ENCODE results near the gene CNOT4. TPM values are rescaled to one million over a fixed set of nuclear protein-coding genes. Genes with fewer than 3 reads are reported as not detected.

The CNOT4 gene
- total RNA-seq, 1 experiment from 2014 or later = 14.6 TPM

DNA sequence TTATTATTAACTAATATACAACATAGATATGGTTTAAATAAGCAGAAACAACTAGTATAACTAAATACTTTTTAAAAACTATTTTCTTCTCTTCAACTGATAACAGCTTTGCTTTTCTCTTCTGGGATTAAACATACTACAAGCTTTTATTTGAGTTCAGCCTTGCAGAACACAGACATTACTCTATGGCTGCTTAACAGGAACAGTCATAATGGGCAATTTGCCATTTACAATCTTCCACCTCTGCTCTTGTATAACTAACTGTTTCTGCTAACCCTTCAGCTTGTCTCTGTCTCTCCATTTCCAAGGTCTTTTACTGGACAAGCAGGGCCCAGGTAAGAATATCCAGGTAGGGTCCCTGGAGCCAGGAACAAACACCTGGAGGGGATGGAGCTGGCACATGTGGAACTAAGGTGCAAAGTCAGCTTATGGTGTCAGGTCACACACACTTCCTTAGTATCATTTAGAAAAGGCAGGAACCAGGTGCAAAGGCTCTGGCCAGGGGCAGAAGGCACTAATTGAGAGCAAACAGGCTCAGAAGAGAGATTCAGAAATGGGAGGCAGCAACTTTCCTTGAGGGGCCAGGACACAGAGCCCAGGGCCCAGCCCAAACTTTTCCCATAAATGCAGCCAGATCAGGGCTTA is 183.1 kb downstream of the CNOT4 start:
- ATAC-seq = no peak
- H3K4me1 Mint-ChIP-seq = no peaks in the 10 kb centered on the region

DNA sequence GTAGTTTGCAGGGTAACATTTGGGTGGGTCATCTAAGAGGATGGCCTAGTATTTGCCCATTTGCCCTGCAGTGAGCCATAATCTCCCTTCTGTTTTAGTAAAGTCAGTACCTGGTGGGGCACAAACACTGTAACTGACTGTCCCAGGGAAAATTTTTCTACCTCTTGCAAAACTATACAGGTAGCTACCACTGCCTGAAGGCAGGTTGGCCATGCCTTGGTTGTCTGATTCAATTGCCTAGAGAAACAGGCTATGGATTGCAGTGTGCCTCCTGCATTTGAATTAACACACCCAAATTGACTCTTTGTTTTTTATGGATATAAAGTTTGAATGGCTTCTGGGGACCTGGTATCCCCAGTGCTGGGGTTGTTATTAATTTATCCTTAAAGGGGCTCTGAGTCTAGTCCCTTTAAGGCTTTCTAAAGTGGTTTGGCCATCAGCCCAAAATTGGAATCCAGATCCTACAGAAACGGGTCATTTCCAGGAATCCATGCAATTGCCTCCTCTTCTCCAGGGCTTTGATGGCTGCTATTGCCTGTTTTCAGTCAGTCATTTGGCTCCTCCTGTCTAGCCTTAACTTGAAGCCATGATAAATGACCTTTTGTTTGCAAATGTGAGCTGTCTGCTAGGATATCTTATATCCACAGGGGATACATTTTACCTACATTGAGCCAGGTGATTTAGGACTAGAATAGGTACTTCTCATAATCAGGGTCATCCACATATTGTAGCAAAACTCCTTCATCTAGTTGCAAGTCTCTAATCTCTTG is 187.1 kb downstream of the CNOT4 start:
- DNase-seq (ENCODE audit: low spot score) (no peak), ATAC-seq (no peak)
- H3K9me3 Mint-ChIP-seq = peaks cover 14% of the 10 kb centered on the region
- H3K27me3 Mint-ChIP-seq (ENCODE audit: low read depth) = no peaks in the 10 kb centered on the region
- H3K36me3 Mint-ChIP-seq = peaks cover 7% of the 10 kb centered on the region; the same call in 1 of the 2 replicates
- ChIA-PET POLR2A (no interaction called here), CTCF (interaction anchor here (0.8 to 1.5 kb wide), 2 partner anchors 42 to 48 kb away, joined by 3 to 6 read pairs; no protein-coding TSS in a partner anchor)
- H3K4me3 Mint-ChIP-seq = no peak overlapping the region
- no peak overlapping the region for H3K27ac Mint-ChIP-seq
- no peaks in the 10 kb centered on the region for H3K4me1 Mint-ChIP-seq
- TF ChIP-seq CREB1 (CRISPR knock-in tag; IDR thresholded peaks at IDR 0.05) (no peak), ARID4B (CRISPR knock-in tag; IDR thresholded peaks at IDR 0.05; ENCODE audit: borderline replicate concordance) (no peak), AR (CRISPR knock-in tag; IDR thresholded peaks at IDR 0.05) (no peak), TCF7 (CRISPR knock-in tag; IDR thresholded peaks at IDR 0.05; ENCODE audit: low read depth) (no peak), EMX1 (CRISPR knock-in tag; IDR thresholded peaks at IDR 0.05) (no peak), TP53 (CRISPR knock-in tag; IDR thresholded peaks at IDR 0.05) (no peak), ZNF263 (CRISPR knock-in tag; IDR thresholded peaks at IDR 0.05; ENCODE audit: low read depth) (no peak), ZNF423 (CRISPR knock-in tag; IDR thresholded peaks at IDR 0.05) (no peak), IRF2 (CRISPR knock-in tag; IDR thresholded peaks at IDR 0.05; ENCODE audit: borderline replicate concordance, low read depth) (no peak), IRF1 (CRISPR knock-in tag; IDR thresholded peaks at IDR 0.05) (no peak)
- TF ChIP-seq, protein P1, sequence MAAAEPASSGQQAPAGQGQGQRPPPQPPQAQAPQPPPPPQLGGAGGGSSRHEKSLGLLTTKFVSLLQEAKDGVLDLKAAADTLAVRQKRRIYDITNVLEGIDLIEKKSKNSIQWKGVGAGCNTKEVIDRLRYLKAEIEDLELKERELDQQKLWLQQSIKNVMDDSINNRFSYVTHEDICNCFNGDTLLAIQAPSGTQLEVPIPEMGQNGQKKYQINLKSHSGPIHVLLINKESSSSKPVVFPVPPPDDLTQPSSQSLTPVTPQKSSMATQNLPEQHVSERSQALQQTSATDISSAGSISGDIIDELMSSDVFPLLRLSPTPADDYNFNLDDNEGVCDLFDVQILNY (CRISPR knock-in tag; IDR thresholded peaks at IDR 0.05) = no peak
- TF ChIP-seq, protein P2, sequence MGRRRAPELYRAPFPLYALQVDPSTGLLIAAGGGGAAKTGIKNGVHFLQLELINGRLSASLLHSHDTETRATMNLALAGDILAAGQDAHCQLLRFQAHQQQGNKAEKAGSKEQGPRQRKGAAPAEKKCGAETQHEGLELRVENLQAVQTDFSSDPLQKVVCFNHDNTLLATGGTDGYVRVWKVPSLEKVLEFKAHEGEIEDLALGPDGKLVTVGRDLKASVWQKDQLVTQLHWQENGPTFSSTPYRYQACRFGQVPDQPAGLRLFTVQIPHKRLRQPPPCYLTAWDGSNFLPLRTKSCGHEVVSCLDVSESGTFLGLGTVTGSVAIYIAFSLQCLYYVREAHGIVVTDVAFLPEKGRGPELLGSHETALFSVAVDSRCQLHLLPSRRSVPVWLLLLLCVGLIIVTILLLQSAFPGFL (CRISPR knock-in tag; IDR thresholded peaks at IDR 0.05; ENCODE audit: borderline replicate concordance) = no peak
- TF ChIP-seq, protein P3, sequence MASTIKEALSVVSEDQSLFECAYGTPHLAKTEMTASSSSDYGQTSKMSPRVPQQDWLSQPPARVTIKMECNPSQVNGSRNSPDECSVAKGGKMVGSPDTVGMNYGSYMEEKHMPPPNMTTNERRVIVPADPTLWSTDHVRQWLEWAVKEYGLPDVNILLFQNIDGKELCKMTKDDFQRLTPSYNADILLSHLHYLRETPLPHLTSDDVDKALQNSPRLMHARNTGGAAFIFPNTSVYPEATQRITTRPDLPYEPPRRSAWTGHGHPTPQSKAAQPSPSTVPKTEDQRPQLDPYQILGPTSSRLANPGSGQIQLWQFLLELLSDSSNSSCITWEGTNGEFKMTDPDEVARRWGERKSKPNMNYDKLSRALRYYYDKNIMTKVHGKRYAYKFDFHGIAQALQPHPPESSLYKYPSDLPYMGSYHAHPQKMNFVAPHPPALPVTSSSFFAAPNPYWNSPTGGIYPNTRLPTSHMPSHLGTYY (CRISPR knock-in tag; IDR thresholded peaks at IDR 0.05) = no peak
- TF ChIP-seq, protein P4, sequence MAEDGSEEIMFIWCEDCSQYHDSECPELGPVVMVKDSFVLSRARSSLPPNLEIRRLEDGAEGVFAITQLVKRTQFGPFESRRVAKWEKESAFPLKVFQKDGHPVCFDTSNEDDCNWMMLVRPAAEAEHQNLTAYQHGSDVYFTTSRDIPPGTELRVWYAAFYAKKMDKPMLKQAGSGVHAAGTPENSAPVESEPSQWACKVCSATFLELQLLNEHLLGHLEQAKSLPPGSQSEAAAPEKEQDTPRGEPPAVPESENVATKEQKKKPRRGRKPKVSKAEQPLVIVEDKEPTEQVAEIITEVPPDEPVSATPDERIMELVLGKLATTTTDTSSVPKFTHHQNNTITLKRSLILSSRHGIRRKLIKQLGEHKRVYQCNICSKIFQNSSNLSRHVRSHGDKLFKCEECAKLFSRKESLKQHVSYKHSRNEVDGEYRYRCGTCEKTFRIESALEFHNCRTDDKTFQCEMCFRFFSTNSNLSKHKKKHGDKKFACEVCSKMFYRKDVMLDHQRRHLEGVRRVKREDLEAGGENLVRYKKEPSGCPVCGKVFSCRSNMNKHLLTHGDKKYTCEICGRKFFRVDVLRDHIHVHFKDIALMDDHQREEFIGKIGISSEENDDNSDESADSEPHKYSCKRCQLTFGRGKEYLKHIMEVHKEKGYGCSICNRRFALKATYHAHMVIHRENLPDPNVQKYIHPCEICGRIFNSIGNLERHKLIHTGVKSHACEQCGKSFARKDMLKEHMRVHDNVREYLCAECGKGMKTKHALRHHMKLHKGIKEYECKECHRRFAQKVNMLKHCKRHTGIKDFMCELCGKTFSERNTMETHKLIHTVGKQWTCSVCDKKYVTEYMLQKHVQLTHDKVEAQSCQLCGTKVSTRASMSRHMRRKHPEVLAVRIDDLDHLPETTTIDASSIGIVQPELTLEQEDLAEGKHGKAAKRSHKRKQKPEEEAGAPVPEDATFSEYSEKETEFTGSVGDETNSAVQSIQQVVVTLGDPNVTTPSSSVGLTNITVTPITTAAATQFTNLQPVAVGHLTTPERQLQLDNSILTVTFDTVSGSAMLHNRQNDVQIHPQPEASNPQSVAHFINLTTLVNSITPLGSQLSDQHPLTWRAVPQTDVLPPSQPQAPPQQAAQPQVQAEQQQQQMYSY (CRISPR knock-in tag; IDR thresholded peaks at IDR 0.05) = no peak

More for the DNA sequence above, 183.1 kb downstream of the CNOT4 start:
- H3K9me3 Mint-ChIP-seq = peaks cover 21% of the 10 kb centered on the region
- H3K36me3 Mint-ChIP-seq = peaks cover 7% of the 10 kb centered on the region; the same call in 1 of the 2 replicates
- ChIA-PET POLR2A (no interaction called here), CTCF (interaction anchor here (1.5 kb wide), 1 partner anchor 52 kb away, joined by 6 read pairs; no protein-coding TSS in a partner anchor)
- DNase-seq (ENCODE audit: low spot score) = no peak
- TF ChIP-seq TCF7 (CRISPR knock-in tag; IDR thresholded peaks at IDR 0.05; ENCODE audit: low read depth) (no peak), ELF4 (CRISPR knock-in tag; IDR thresholded peaks at IDR 0.05; ENCODE audit: low read depth) (no peak), ZNF138 (CRISPR knock-in tag; conservative IDR thresholded peaks at IDR 0.05) (no peak), FOXJ3 (CRISPR knock-in tag; IDR thresholded peaks at IDR 0.05; ENCODE audit: borderline replicate concordance) (no peak), SP1 (CRISPR knock-in tag; conservative IDR thresholded peaks at IDR 0.05) (no peak), NFATC4 (CRISPR knock-in tag; IDR thresholded peaks at IDR 0.05) (no peak), TEAD4 (CRISPR knock-in tag; IDR thresholded peaks at IDR 0.05) (no peak), FOXP1 (CRISPR knock-in tag; IDR thresholded peaks at IDR 0.05; ENCODE audit: borderline replicate concordance) (no peak)
- no peak overlapping the region for H3K27ac Mint-ChIP-seq
- H3K27me3 Mint-ChIP-seq (ENCODE audit: low read depth) = no peaks in the 10 kb centered on the region
- H3K4me3 Mint-ChIP-seq = no peak overlapping the region

All from WTC11 (cell line).